ENCODE results near the gene ZNF554.

DNA sequence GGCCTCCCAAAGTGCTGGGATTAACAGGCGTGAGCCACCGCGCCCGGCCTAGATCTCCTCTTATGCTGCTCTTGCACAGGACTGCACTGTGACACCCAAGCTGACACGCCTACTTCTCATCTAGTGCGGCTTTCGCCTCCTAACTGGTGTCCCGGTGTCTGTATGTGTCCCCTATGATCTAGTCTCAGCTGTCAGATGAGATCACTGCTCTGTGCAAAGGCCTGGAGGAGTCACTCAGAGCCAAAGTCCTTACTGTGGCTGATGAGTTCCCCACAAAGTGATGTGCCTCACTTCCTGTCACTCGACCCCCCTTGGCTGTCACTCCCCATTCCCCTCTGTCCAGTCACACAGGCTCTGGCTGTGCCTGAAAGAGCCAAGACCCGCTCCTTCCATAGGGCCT lies 50.0 kb downstream of the ZNF554 start:
- TF ChIP-seq, protein P1, sequence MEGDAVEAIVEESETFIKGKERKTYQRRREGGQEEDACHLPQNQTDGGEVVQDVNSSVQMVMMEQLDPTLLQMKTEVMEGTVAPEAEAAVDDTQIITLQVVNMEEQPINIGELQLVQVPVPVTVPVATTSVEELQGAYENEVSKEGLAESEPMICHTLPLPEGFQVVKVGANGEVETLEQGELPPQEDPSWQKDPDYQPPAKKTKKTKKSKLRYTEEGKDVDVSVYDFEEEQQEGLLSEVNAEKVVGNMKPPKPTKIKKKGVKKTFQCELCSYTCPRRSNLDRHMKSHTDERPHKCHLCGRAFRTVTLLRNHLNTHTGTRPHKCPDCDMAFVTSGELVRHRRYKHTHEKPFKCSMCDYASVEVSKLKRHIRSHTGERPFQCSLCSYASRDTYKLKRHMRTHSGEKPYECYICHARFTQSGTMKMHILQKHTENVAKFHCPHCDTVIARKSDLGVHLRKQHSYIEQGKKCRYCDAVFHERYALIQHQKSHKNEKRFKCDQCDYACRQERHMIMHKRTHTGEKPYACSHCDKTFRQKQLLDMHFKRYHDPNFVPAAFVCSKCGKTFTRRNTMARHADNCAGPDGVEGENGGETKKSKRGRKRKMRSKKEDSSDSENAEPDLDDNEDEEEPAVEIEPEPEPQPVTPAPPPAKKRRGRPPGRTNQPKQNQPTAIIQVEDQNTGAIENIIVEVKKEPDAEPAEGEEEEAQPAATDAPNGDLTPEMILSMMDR (conservative IDR thresholded peaks at IDR 0.05) = no peak
- TF ChIP-seq ZFX (IDR thresholded peaks at IDR 0.05) = no peak

Measured in C4-2B (cell line).